Sigmoid colon (tissue), 7 donors: ENCODE results near the gene MTNR1B. TPM values are rescaled to one million over a fixed set of nuclear protein-coding genes. Genes with fewer than 3 reads are reported as not detected.

Source experiments
- DNase-seq: peaks from one replicate; pipeline ENCODE4 v3.0.0-alpha.2; 2019
- H3K27ac ChIP-seq, 4 donors: fragments of 200-600 bp; sonication (generic); one replicate each; pipeline ENCODE4 v1.5.1; 2016 to 2019; ENCODE audit warnings: mild to moderate bottlenecking in 1 of 4
- H3K27me3 ChIP-seq, 3 donors: fragments of 200-600 bp; sonication (generic); one replicate each; pipeline ENCODE4 v1.5.1; 2019; ENCODE audit warnings: mild to moderate bottlenecking in 1 of 3
- H3K36me3 ChIP-seq, 4 donors: fragments of 200-600 bp; sonication (generic); one replicate each; pipeline ENCODE4 v1.5.1; 2016 to 2019
- H3K4me1 ChIP-seq, 4 donors: fragments of 200-600 bp; sonication (generic); one replicate each; pipeline ENCODE4 v1.5.1; 2017 to 2019
- H3K4me3 ChIP-seq, 4 donors: fragments of 200-600 bp; sonication (generic); one replicate each; pipeline ENCODE4 v1.5.1; 2017 to 2019; ENCODE audit warnings: mild to moderate bottlenecking in 2 of 4, moderate library complexity in 1 of 4
- H3K9me3 ChIP-seq, 4 donors: fragments of 200-600 bp in 3 of 4; sonication (generic) in 3 of 4; one replicate each; pipeline versions ENCODE4 v1.5.1 to v1.6.1; 2013 to 2019
- EP300 ChIP-seq, 4 donors: sonication (generic); formaldehyde crosslinking; IDR thresholded peaks; one replicate each; pipeline ENCODE4 v1.6.1; 2017; ENCODE audit warnings: antibody characterized with exemption in 4 of 4
- POLR2A ChIP-seq, 2 donors: fragments of 450-650 bp; IDR thresholded peaks; one replicate each; pipeline ENCODE4 v1.6.1; 2016; ENCODE audit warnings: antibody characterized with exemption in 2 of 2, mild to moderate bottlenecking in 2 of 2, moderate library complexity in 2 of 2
- POLR2AphosphoS5 ChIP-seq, 4 donors: sonication (generic); formaldehyde crosslinking; IDR thresholded peaks; one replicate each; pipeline ENCODE4 v1.6.1; 2017; ENCODE audit warnings: antibody characterized with exemption in 4 of 4
- WGBS, 2 donors: extraction: QIAGEN DNeasy Blood & Tissue Kit; methylation state at CpG; one replicate each; pipeline ENCODE4 v1.1.7; 2013; 5-methylcytosine and 5-hydroxymethylcytosine counted together
- intact Hi-C: fragments of 100-400 bp; cut with DNase I; formaldehyde crosslinking; loops from one replicate; pipeline ENCODE4 v1.15.1; 2023
- polyA plus RNA-seq, 3 donors: library from polyadenylated mRNA; stranded (reverse); fragments of 200-250 nt; gene quantifications; one replicate each; pipeline ENCODE4 v1.2.3, GENCODE V29; 2013
- total RNA-seq, 4 donors: library from RNA; depleted of rRNA; stranded (reverse); fragments of >200 nt; gene quantifications; one replicate each; pipeline ENCODE4 v1.1.0, GENCODE V29; 2016
- TF ChIP-seq, protein P1 (sequence below), 4 experiments: fragments of 450-650 bp in 3 of 4; fragments of 200-600 bp in 1 of 4; IDR thresholded peaks; one replicate each; pipeline ENCODE4 v1.5.1; 2016 to 2019; ENCODE audit warnings: antibody characterized with exemption in 4 of 4, mild to moderate bottlenecking in 3 of 4, moderate library complexity in 2 of 4
- donor health status: healthy with polysubstance abuse.
- donor health status: Bipolar disorder and iron deficiency.
- donor health status: healthy.

Gene MTNR1B
- total and polyA plus RNA-seq, 7 donors: not detected

DNA sequence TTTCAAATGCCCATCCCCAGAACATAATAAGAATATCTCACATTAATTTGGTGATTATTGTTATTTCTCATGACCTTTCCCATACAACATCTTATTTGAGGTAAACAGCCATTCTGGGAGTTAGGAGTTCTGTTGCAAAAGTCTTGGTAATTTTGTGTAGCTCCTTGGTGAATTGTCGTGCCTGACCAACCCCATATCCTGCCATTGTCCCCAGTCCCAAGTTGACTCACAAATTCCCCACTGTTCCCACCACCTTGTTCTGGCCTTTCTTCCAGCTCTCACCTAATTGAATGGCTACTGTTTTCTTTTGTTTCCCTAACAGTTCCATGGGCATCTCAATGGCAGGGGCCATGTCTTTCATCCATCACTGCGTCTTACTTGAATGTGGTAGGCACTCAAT lies 8.0 kb downstream of the MTNR1B start:
- H3K4me1 ChIP-seq: peaks cover 0 to 8% (median 0%) of the 10 kb centered on the region in 4 donors
- intact Hi-C loops: no loop called here

DNA sequence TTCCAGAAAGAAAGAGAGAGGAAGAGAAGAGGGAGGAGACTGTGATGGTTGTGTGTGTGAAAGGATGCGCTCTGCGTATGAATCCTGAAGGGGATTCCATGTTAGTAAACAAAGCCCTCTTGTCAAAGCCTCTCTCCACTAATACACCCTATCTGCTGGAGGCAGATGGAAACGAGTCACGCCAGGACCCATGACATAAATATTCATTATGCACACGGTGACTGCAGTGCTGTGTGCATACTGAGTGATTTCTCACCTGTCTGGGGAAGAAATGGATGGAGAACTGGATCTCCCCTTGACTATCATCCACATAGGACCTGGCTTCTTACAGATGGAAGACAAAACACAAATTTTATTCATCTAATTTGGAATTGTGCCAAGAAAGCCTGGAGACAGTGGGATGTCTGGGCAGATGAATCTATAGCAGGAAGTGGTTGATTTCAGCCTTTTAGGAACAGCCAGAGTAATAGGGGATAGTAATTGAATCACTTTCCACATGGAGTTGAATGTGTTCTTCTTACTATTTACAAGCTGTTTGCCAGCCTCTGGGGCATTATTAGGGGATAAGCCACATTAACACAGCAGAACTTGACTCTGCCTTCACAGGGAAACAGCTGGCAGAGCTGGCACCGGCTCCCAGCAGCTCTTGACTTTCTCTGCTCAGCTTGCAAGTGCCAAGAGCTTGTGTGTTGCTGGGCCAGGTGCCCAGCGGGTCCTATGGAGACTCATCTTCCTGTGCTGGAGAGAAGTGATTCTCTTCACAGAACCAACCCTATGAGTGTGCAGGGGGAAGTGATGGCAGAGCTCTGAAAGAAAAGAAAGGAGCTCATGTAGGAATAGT lies 9.0 kb downstream of the MTNR1B start:
- H3K4me1 ChIP-seq: peaks cover 0 to 8% (median 0%) of the 10 kb centered on the region in 4 donors
- no peak overlapping the region for H3K4me3 ChIP-seq
- 82 to 88% methylated on average over 7 of the region's 7 CpGs for WGBS, 2 donors
- DNase-seq: no peak
- no peaks in the 10 kb centered on the region for H3K36me3 ChIP-seq
- TF ChIP-seq POLR2A (IDR thresholded peaks at IDR 0.05) (no peak), EP300 (IDR thresholded peaks at IDR 0.05) (no peak), POLR2AphosphoS5 (IDR thresholded peaks at IDR 0.05) (no peak)
- TF ChIP-seq, protein P1, sequence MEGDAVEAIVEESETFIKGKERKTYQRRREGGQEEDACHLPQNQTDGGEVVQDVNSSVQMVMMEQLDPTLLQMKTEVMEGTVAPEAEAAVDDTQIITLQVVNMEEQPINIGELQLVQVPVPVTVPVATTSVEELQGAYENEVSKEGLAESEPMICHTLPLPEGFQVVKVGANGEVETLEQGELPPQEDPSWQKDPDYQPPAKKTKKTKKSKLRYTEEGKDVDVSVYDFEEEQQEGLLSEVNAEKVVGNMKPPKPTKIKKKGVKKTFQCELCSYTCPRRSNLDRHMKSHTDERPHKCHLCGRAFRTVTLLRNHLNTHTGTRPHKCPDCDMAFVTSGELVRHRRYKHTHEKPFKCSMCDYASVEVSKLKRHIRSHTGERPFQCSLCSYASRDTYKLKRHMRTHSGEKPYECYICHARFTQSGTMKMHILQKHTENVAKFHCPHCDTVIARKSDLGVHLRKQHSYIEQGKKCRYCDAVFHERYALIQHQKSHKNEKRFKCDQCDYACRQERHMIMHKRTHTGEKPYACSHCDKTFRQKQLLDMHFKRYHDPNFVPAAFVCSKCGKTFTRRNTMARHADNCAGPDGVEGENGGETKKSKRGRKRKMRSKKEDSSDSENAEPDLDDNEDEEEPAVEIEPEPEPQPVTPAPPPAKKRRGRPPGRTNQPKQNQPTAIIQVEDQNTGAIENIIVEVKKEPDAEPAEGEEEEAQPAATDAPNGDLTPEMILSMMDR (IDR thresholded peaks at IDR 0.05): no peak
- no peaks in the 10 kb centered on the region for H3K27me3 ChIP-seq
- no peak overlapping the region for H3K27ac ChIP-seq
- intact Hi-C loops: no loop called here
- no peaks in the 10 kb centered on the region for H3K9me3 ChIP-seq

More for the DNA sequence above, 8.0 kb downstream of the MTNR1B start:
- DNase-seq: no peak
- WGBS, 2 donors: 64 to 80% methylated on average over 2 of the region's 2 CpGs
- no peaks in the 10 kb centered on the region for H3K9me3 ChIP-seq
- TF ChIP-seq, protein P1 (IDR thresholded peaks at IDR 0.05): no peak
- TF ChIP-seq POLR2A (IDR thresholded peaks at IDR 0.05) (no peak), POLR2AphosphoS5 (IDR thresholded peaks at IDR 0.05) (no peak), EP300 (IDR thresholded peaks at IDR 0.05) (no peak)
- H3K4me3 ChIP-seq: no peak overlapping the region
- no peak overlapping the region for H3K27ac ChIP-seq
- no peaks in the 10 kb centered on the region for H3K36me3 ChIP-seq
- H3K27me3 ChIP-seq: no peaks in the 10 kb centered on the region

DNA sequence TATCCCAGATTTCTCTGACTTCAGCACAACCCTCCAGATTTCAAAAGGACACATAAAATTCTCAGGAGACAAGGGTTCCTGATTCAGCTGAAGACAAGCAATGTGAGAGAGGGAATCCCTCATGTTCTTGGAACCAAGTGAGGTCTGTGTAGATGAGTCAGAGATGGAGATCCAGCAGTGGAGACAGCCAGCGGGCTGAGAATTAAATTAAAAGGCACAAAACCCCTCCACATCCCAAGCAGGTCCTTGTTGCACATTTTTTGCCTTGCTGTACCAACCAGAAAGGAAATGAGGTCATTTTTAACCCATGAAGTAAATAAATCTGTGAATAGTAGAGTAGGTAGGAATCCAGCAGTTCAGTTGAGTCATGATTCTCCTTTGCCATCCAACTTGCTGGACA lies 9.7 kb downstream of the MTNR1B start:
- TF ChIP-seq, protein P1 (IDR thresholded peaks at IDR 0.05): no peak
- TF ChIP-seq POLR2A (IDR thresholded peaks at IDR 0.05): no peak
- no peak for TF ChIP-seq EP300 (IDR thresholded peaks at IDR 0.05)
- no peak for TF ChIP-seq POLR2AphosphoS5 (IDR thresholded peaks at IDR 0.05)
- 86 to 93% methylated on average over 1 of the region's 1 CpG for WGBS, 2 donors
- Histone ChIP-seq H3K27me3 (no peaks in the 10 kb centered on the region), H3K27ac (no peak overlapping the region), H3K9me3 (no peaks in the 10 kb centered on the region), H3K36me3 (no peaks in the 10 kb centered on the region), H3K4me3 (no peak overlapping the region), H3K4me1 (peaks cover 0 to 8% (median 0%) of the 10 kb centered on the region in 4 donors)
- DNase-seq: no peak
- intact Hi-C loops: no loop called here

DNA sequence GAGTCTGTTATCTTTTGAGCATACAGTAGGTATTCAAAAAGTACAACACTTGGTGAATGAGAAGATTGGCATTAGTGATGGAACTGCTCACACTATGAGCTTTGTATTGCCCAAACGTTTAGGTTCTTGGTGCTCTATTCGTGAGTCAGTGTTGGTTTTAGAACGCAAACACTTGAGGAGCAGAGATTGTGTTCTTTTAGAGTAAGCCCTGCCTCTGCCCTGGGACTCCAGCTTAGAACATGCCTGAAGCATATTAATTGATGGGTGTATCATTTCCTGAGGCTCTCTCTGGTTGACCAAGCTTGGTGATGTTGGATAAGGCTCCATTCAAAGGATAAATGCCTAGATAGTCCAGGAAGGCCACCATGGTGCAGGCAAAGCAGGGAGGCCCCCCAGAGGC lies 10.9 kb downstream of the MTNR1B start:
- DNase-seq: no peak
- Histone ChIP-seq H3K27me3 (no peaks in the 10 kb centered on the region), H3K4me3 (no peak overlapping the region), H3K27ac (no peak overlapping the region), H3K4me1 (peaks cover 0 to 8% (median 0%) of the 10 kb centered on the region in 4 donors), H3K9me3 (no peaks in the 10 kb centered on the region), H3K36me3 (no peaks in the 10 kb centered on the region)
- 86 to 89% methylated on average over 3 of the region's 3 CpGs for WGBS, 2 donors
- intact Hi-C loops: no loop called here
- TF ChIP-seq POLR2A (IDR thresholded peaks at IDR 0.05): no peak
- no peak for TF ChIP-seq POLR2AphosphoS5 (IDR thresholded peaks at IDR 0.05)
- TF ChIP-seq, protein P1 (IDR thresholded peaks at IDR 0.05): no peak
- no peak for TF ChIP-seq EP300 (IDR thresholded peaks at IDR 0.05)
